GM18858 (cell line): ENCODE measurements around the gene MLEC.
"Not testable (repeated sequence)": the region's sequence is repeated elsewhere in the genome, so short reads cannot be mapped to it uniquely, and the experiment has no call there.

Experiments
- ATAC-seq: cut with Tn5 transposase; IDR thresholded peaks from one replicate; pipeline ENCODE4 v1.9.1; 2021; ENCODE audit not compliant: unreplicated experiment

MLEC gene

GRCh38 chr12:120719496-120720233 is 32.7 kb downstream of the MLEC start:
- no peak for ATAC-seq

GRCh38 chr12:120720234-120720986 is 33.5 kb downstream of the MLEC start:
- no peak for ATAC-seq

- ATAC-seq = no peak
These were observed 34.2 kb downstream of the MLEC start for GRCh38 chr12:120720987-120721801.

GRCh38 chr12:120721866-120722265 is 34.9 kb downstream of the MLEC start:
- ATAC-seq = no peak

- no peak for ATAC-seq
These were observed 35.8 kb downstream of the MLEC start for GRCh38 chr12:120722784-120723183.

GRCh38 chr12:120724720-120725119 is 37.8 kb downstream of the MLEC start:
- ATAC-seq = no peak

GRCh38 chr12:120725151-120725658 is 38.3 kb downstream of the MLEC start:
- no peak for ATAC-seq

- peak; percentile 86 for ATAC-seq
These were observed 38.9 kb downstream of the MLEC start, which contains the start of gene ACADS for GRCh38 chr12:120725659-120726509. ACADS (plus strand) TSS chr12:120725826; CDS start chr12:120725886, 60 bp downstream.

- no peak for ATAC-seq
These were observed 39.5 kb downstream of the MLEC start for GRCh38 chr12:120726510-120726793.

- ATAC-seq = no peak
These were observed 40.0 kb downstream of the MLEC start for GRCh38 chr12:120726961-120727360.

GRCh38 chr12:120732198-120732597 is 45.2 kb downstream of the MLEC start:
- ATAC-seq = not testable (repeated sequence)

- no peak for ATAC-seq
These were observed 46.6 kb downstream of the MLEC start for GRCh38 chr12:120733574-120733973.

- ATAC-seq = no peak
These were observed 47.3 kb downstream of the MLEC start for GRCh38 chr12:120734210-120734609.

GRCh38 chr12:120735181-120735580 is 48.2 kb downstream of the MLEC start:
- no peak for ATAC-seq

GRCh38 chr12:120736404-120737331 is 49.7 kb downstream of the MLEC start:
- ATAC-seq = no peak

GRCh38 chr12:120737557-120738251 is 50.8 kb downstream of the MLEC start:
- ATAC-seq = no peak

GRCh38 chr12:120738252-120739030 is 51.5 kb downstream of the MLEC start:
- no peak for ATAC-seq
